ENCODE data around the gene DLGAP1.

Gene DLGAP1

GRCh38 chr18:3857544-3857943 lies 597.6 kb downstream of the DLGAP1 start:
- no peak for DNase-seq (ENCODE audit: low spot score)
- no peak for TF ChIP-seq CTCF (IDR thresholded peaks at IDR 0.05; ENCODE audit: extremely low read depth, insufficient read depth, missing control alignments)
- in situ Hi-C loops (cut with MboI; ENCODE audit: low pct_unique_long_range_greater_than_20kb, low sequenced_read_pairs, unreplicated experiment) = no loop called here

GRCh38 chr18:3855966-3856365 lies 599.1 kb downstream of the DLGAP1 start:
- no peak for DNase-seq (ENCODE audit: low spot score)
- in situ Hi-C loops (cut with MboI; ENCODE audit: low pct_unique_long_range_greater_than_20kb, low sequenced_read_pairs, unreplicated experiment) = no loop called here
- TF ChIP-seq CTCF (IDR thresholded peaks at IDR 0.05; ENCODE audit: extremely low read depth, insufficient read depth, missing control alignments) = no peak

- DNase-seq (ENCODE audit: low spot score) = no peak
- no peak for TF ChIP-seq CTCF (IDR thresholded peaks at IDR 0.05; ENCODE audit: extremely low read depth, insufficient read depth, missing control alignments)
These were observed 602.8 kb downstream of the DLGAP1 start for GRCh38 chr18:3852321-3852720.

GRCh38 chr18:3851159-3851558 lies 603.9 kb downstream of the DLGAP1 start:
- TF ChIP-seq CTCF (IDR thresholded peaks at IDR 0.05; ENCODE audit: extremely low read depth, insufficient read depth, missing control alignments) = no peak
- in situ Hi-C loops (cut with MboI; ENCODE audit: low pct_unique_long_range_greater_than_20kb, low sequenced_read_pairs, unreplicated experiment) = no loop called here
- DNase-seq (ENCODE audit: low spot score) = no peak

More at GRCh38 chr18:3852321-3852720, 602.8 kb downstream of the DLGAP1 start:
- in situ Hi-C loops (cut with MboI; ENCODE audit: low pct_unique_long_range_greater_than_20kb, low sequenced_read_pairs, unreplicated experiment) = no loop called here

- no peak for DNase-seq (ENCODE audit: low spot score)
- no peak for TF ChIP-seq CTCF (IDR thresholded peaks at IDR 0.05; ENCODE audit: extremely low read depth, insufficient read depth, missing control alignments)
- in situ Hi-C loops (cut with MboI; ENCODE audit: low pct_unique_long_range_greater_than_20kb, low sequenced_read_pairs, unreplicated experiment) = no loop called here
These were observed 606.8 kb downstream of the DLGAP1 start for GRCh38 chr18:3848316-3848715.

- no peak for TF ChIP-seq CTCF (IDR thresholded peaks at IDR 0.05; ENCODE audit: extremely low read depth, insufficient read depth, missing control alignments)
- no peak for DNase-seq (ENCODE audit: low spot score)
- in situ Hi-C loops (cut with MboI; ENCODE audit: low pct_unique_long_range_greater_than_20kb, low sequenced_read_pairs, unreplicated experiment) = no loop called here
These were observed 609.9 kb downstream of the DLGAP1 start for GRCh38 chr18:3845161-3845560.

GRCh38 chr18:3842844-3843243 lies 612.3 kb downstream of the DLGAP1 start:
- DNase-seq (ENCODE audit: low spot score) = no peak
- in situ Hi-C loops (cut with MboI; ENCODE audit: low pct_unique_long_range_greater_than_20kb, low sequenced_read_pairs, unreplicated experiment) = no loop called here
- no peak for TF ChIP-seq CTCF (IDR thresholded peaks at IDR 0.05; ENCODE audit: extremely low read depth, insufficient read depth, missing control alignments)

All from GM13977 (cell line).